ENCODE data around the gene NCAM2.

- TF ChIP-seq TAF1 (IDR thresholded peaks at IDR 0.05; ENCODE audit: low read depth) (no peak), NFIC (IDR thresholded peaks at IDR 0.05) (no peak)
- TF ChIP-seq, protein P1, sequence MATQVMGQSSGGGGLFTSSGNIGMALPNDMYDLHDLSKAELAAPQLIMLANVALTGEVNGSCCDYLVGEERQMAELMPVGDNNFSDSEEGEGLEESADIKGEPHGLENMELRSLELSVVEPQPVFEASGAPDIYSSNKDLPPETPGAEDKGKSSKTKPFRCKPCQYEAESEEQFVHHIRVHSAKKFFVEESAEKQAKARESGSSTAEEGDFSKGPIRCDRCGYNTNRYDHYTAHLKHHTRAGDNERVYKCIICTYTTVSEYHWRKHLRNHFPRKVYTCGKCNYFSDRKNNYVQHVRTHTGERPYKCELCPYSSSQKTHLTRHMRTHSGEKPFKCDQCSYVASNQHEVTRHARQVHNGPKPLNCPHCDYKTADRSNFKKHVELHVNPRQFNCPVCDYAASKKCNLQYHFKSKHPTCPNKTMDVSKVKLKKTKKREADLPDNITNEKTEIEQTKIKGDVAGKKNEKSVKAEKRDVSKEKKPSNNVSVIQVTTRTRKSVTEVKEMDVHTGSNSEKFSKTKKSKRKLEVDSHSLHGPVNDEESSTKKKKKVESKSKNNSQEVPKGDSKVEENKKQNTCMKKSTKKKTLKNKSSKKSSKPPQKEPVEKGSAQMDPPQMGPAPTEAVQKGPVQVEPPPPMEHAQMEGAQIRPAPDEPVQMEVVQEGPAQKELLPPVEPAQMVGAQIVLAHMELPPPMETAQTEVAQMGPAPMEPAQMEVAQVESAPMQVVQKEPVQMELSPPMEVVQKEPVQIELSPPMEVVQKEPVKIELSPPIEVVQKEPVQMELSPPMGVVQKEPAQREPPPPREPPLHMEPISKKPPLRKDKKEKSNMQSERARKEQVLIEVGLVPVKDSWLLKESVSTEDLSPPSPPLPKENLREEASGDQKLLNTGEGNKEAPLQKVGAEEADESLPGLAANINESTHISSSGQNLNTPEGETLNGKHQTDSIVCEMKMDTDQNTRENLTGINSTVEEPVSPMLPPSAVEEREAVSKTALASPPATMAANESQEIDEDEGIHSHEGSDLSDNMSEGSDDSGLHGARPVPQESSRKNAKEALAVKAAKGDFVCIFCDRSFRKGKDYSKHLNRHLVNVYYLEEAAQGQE (IDR thresholded peaks at IDR 0.05; ENCODE audit: low read depth), result no peak
- TF ChIP-seq, protein P2, sequence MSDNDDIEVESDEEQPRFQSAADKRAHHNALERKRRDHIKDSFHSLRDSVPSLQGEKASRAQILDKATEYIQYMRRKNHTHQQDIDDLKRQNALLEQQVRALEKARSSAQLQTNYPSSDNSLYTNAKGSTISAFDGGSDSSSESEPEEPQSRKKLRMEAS (IDR thresholded peaks at IDR 0.05), result no peak
Observed at GRCh38 chr21:21063828-21064227, 65.6 kb downstream of the NCAM2 start.
